ENCODE data around the gene TMCO1. TPM values are rescaled to one million over a fixed set of nuclear protein-coding genes. Genes with fewer than 3 reads are reported as not detected.
A peak's percentile ranks its signal among the peaks of the same experiment; 100 is the strongest.
"Not testable (repeated sequence)": the region's sequence is repeated elsewhere in the genome, so short reads cannot be mapped to it uniquely, and the experiment has no call there.

The TMCO1 gene
- total RNA-seq, 3 donors from 2014 or later, result 103 to 209 (median 144) TPM

DNA sequence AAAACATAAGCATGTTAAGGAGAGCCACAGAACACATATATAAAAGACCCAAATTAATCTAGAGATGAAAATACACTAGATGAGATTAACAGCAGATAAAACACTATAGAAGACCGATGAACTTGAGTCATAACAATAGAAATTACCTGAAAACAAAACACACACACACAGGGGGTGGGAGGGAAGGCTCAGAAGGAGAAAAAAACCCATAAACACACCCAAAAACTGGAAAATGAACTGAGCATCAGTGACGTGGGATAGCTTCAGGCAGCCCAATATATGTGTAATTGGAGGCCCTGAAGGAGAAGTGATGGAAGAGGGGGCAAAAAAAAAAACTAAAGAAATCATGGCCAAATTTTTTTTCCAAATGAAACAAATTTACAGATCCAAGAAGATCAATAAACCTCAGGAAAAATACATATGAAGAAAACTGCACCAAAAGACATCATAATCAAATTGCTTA is 81.7 kb downstream of the TMCO1 start:
- H3K9me3 ChIP-seq, result no peaks in the 10 kb centered on the region
- ATAC-seq (no peak), DNase-seq (no peak)
- no peak for TF ChIP-seq CTCF (IDR thresholded peaks at IDR 0.05)
- H3K4me1 ChIP-seq (ENCODE audit: low read depth), result no peaks in the 10 kb centered on the region
- intact Hi-C loops (cut with DNase I, micrococcal nuclease), result no loop called here
- no peak overlapping the region for H3K4me3 ChIP-seq
- no peaks in the 10 kb centered on the region for H3K36me3 ChIP-seq (ENCODE audit: low read depth)

GRCh38 chr1:165686121-165686970 is 82.3 kb downstream of the TMCO1 start:
- H3K4me1 ChIP-seq (ENCODE audit: low read depth), result no peaks in the 10 kb centered on the region
- H3K4me3 ChIP-seq, result no peak overlapping the region
- intact Hi-C loops (cut with DNase I, micrococcal nuclease), result no loop called here
- DNase-seq (no peak), ATAC-seq (peak; percentile 38)
- TF ChIP-seq CTCF (IDR thresholded peaks at IDR 0.05), result no peak
- no peaks in the 10 kb centered on the region for H3K36me3 ChIP-seq (ENCODE audit: low read depth)
- no peaks in the 10 kb centered on the region for H3K9me3 ChIP-seq

DNA sequence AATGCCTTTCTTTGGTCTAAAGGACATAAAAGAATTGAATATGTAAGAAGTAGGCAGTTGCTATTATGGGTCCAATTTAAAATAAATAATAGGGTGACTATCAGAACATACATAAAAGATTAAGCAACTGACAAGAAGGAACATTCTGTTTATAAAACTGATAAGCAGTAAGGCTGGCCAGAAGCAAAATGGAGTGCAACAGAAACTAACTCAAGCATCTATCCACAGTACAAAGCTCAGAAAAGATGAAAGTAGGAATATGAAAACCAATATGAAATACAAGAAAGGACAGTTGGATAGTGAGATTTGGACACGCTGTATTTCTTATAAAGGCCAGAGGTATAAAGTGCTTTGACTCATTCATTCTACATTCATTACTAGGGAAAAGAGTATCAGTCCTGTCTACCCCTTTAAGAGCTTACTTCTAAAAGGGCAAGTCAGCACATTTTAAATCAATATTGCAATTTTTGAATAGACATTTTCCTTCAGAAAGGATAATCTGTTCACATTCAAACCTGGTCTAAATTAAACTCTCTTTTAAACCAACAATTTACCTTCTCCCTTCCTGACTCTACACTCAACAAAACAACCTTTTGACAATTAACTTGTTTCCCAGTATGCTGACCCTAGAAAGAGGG is 84.7 kb downstream of the TMCO1 start:
- no peak for DNase-seq
- no peaks in the 10 kb centered on the region for H3K36me3 ChIP-seq (ENCODE audit: low read depth)
- no peak for TF ChIP-seq CTCF (IDR thresholded peaks at IDR 0.05)

DNA sequence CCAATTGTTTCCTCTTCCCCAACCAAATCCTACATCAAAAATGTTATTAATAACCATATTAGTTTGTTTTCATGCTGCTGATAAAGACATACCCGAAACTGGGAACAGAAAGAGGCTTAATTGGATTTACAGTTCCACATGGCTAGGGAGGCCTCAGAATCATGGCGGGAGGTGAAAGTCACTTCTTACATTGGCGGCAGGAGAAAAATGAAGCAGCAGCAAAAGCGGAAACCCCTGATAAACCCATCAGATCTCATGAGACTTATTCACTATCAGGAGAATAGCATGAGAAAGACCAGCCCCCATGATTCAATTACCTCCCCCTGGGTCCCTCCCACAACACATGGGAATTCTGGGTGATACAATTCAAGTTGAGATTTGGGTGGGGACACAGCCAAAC is 87.9 kb downstream of the TMCO1 start:
- H3K9me3 ChIP-seq; ATAC-seq; DNase-seq; intact Hi-C loops (cut with DNase I, micrococcal nuclease); H3K4me3 ChIP-seq; H3K36me3 ChIP-seq (ENCODE audit: low read depth); H3K4me1 ChIP-seq (ENCODE audit: low read depth): not testable (repeated sequence)

More for the DNA sequence above, 84.7 kb downstream of the TMCO1 start:
- H3K9me3 ChIP-seq, result no peaks in the 10 kb centered on the region
- intact Hi-C loops (cut with DNase I, micrococcal nuclease), result no loop called here
- H3K4me3 ChIP-seq, result no peak overlapping the region
- no peaks in the 10 kb centered on the region for H3K4me1 ChIP-seq (ENCODE audit: low read depth)
- ATAC-seq, result no peak

- no peaks in the 10 kb centered on the region for H3K9me3 ChIP-seq
- no peaks in the 10 kb centered on the region for H3K4me1 ChIP-seq (ENCODE audit: low read depth)
- no peak for TF ChIP-seq CTCF (IDR thresholded peaks at IDR 0.05)
- intact Hi-C loops (cut with DNase I, micrococcal nuclease), result no loop called here
- H3K36me3 ChIP-seq (ENCODE audit: low read depth), result no peaks in the 10 kb centered on the region
- H3K4me3 ChIP-seq, result no peak overlapping the region
- ATAC-seq (no peak), DNase-seq (no peak)
Observed at GRCh38 chr1:165680303-165680702, 88.4 kb downstream of the TMCO1 start.

Measured in mucosa of descending colon (tissue), 3 donors.